ENCODE data around the gene MISP3.

GRCh38 chr19:14110650-14111049 lies 38.1 kb downstream of the MISP3 start:
- TF ChIP-seq CTCF (IDR thresholded peaks at IDR 0.05; ENCODE audit: low read length): no peak
- TF ChIP-seq EZH2 (IDR thresholded peaks at IDR 0.05; ENCODE audit: borderline replicate concordance, low read length): no peak

All from OCI-LY1 (cell line).